ENCODE results near the gene TPO.

TPO gene

DNA sequence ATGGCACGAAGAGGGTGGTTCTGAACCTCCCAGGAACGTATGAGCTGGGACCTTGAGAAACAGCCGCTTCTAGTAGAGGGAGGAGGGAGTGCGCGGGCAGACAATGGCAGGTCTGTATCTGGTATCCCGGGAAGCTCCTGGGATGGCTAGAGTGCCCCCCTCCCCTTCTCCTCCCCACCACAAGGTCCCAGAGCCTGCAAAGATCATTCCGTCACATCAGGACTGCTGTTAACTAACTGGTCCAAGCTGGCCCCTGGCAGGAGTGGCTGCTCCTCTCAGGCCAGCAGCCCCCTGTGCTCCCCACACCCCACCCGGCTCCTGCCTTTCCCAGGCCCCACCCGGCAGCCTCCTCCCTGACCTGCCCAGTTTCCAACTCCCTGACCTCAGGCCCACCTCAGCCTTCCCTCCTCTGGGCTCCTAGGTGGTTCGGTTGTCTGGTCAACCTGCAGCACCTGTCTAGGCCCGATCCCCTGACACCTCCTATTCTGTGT lies 75.0 kb downstream of the TPO start:
- no peak for TF ChIP-seq FOXP2 (optimal IDR thresholded peaks at IDR 0.05; ENCODE audit: borderline replicate concordance, extremely low read depth, extremely low read length, insufficient read depth)

DNA sequence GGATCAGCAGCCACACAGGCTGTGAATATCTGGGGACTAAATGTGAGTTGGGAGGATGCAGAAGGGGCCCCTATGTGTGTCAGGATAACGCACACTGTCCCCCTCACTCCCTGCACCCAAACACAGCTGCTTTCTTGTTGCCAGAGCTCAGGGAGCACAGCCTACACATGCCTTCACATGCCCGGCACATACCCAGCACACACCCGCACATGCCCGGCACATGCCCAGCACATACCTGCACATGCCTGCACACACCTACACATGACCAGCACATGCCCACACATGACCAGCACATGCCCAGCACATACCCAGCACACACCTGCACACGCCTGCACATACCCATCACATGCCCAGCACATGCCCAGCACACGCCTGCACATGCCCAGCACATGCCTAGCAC lies 75.6 kb downstream of the TPO start:
- no peak for TF ChIP-seq SIN3A (IDR thresholded peaks at IDR 0.05; ENCODE audit: borderline replicate concordance, insufficient read depth, low read length)
- TF ChIP-seq, protein P1, sequence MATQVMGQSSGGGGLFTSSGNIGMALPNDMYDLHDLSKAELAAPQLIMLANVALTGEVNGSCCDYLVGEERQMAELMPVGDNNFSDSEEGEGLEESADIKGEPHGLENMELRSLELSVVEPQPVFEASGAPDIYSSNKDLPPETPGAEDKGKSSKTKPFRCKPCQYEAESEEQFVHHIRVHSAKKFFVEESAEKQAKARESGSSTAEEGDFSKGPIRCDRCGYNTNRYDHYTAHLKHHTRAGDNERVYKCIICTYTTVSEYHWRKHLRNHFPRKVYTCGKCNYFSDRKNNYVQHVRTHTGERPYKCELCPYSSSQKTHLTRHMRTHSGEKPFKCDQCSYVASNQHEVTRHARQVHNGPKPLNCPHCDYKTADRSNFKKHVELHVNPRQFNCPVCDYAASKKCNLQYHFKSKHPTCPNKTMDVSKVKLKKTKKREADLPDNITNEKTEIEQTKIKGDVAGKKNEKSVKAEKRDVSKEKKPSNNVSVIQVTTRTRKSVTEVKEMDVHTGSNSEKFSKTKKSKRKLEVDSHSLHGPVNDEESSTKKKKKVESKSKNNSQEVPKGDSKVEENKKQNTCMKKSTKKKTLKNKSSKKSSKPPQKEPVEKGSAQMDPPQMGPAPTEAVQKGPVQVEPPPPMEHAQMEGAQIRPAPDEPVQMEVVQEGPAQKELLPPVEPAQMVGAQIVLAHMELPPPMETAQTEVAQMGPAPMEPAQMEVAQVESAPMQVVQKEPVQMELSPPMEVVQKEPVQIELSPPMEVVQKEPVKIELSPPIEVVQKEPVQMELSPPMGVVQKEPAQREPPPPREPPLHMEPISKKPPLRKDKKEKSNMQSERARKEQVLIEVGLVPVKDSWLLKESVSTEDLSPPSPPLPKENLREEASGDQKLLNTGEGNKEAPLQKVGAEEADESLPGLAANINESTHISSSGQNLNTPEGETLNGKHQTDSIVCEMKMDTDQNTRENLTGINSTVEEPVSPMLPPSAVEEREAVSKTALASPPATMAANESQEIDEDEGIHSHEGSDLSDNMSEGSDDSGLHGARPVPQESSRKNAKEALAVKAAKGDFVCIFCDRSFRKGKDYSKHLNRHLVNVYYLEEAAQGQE (IDR thresholded peaks at IDR 0.05; ENCODE audit: insufficient read depth in 1 of 2, low read depth in 2 of 2, low read length in 2 of 2): no peak
- no peak for TF ChIP-seq TAF1 (IDR thresholded peaks at IDR 0.05; ENCODE audit: borderline replicate concordance, insufficient read depth, low read length)
- TF ChIP-seq FOXP2 (optimal IDR thresholded peaks at IDR 0.05; ENCODE audit: borderline replicate concordance, extremely low read depth, extremely low read length, insufficient read depth): no peak
- TF ChIP-seq POLR2AphosphoS5 (IDR thresholded peaks at IDR 0.05; ENCODE audit: low read depth, low read length): no peak

DNA sequence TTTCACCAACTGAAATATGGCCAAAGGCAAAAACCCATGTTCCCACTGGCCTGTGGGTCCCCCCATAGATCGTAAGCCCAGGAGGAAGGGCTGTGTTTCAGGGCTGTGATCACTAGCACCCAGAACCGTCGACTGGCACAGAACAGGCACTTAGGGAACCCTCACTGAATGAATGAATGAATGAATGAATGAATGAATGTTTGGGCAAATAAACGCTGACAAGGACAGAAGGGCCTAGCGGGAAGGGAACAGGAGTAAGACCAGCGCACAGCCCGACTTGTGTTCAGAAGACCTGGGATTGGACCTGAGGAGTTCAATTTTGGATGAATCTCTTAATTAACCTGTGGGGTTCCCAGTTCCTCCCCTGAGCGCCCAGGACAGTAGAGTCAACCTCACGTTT lies 76.2 kb downstream of the TPO start:
- no peak for TF ChIP-seq POLR2AphosphoS5 (IDR thresholded peaks at IDR 0.05; ENCODE audit: low read depth, low read length)
- TF ChIP-seq FOXP2 (optimal IDR thresholded peaks at IDR 0.05; ENCODE audit: borderline replicate concordance, extremely low read depth, extremely low read length, insufficient read depth): no peak
- TF ChIP-seq TAF1 (IDR thresholded peaks at IDR 0.05; ENCODE audit: borderline replicate concordance, insufficient read depth, low read length): no peak
- no peak for TF ChIP-seq SIN3A (IDR thresholded peaks at IDR 0.05; ENCODE audit: borderline replicate concordance, insufficient read depth, low read length)
- TF ChIP-seq, protein P1 (IDR thresholded peaks at IDR 0.05; ENCODE audit: insufficient read depth in 1 of 2, low read depth in 2 of 2, low read length in 2 of 2): no peak

DNA sequence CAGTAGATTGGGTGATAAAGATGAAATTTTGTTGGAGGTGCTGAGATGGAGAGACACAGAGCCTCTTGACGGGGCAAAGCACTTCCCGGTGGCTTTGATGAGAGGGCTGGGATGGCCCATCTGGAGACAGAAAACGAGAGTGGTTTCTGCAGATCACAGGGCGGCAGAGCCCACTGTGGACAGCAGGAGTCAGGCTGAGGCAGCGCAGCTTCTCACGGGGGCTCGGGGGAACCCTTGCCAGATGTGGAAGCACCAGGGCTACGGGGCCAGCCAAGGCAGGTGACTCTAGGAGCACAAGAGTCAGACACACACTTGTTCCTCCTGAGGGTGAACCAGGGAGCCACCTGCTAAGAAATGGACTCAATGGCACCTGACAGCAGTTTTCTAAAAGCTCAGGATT lies 78.5 kb downstream of the TPO start:
- no peak for TF ChIP-seq SIN3A (IDR thresholded peaks at IDR 0.05; ENCODE audit: borderline replicate concordance, insufficient read depth, low read length)
- no peak for TF ChIP-seq TAF1 (IDR thresholded peaks at IDR 0.05; ENCODE audit: borderline replicate concordance, insufficient read depth, low read length)

DNA sequence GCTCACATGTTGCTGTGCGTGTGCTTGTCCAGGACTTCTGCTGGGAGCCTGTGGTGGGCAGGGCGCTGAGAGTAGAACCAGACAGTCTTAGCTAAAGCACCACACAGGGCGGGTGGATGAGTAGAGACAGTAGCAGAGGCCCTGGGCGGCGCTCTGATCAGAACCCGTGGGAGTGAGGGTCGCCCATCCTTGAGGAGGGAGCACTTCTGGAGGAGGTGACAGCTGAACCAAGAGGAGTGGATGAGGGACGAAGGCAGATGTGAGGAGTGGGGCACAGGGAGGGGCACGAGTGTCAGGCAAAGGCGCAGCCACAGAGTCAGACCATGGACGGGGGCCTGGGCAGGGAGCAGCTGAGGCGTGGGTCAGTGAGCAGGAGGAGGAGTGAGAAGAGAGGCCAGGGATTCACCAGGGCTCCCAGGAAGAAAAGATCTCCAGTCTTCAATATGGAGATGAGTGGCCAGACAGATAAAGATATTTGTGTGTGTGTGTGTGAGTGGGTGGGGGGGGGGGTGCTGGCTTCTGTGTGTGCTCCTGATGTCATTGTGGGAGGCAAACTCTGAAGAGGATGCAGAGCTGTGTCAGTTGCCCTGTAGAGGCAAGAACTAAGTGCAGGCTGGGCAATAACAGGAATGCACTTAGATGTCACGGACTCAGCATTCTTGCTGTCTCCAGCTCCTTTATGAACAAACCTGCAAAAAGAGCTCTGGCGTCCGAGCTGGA lies 79.6 kb downstream of the TPO start:
- no peak for TF ChIP-seq TAF1 (IDR thresholded peaks at IDR 0.05; ENCODE audit: borderline replicate concordance, insufficient read depth, low read length)
- no peak for TF ChIP-seq FOXP2 (optimal IDR thresholded peaks at IDR 0.05; ENCODE audit: borderline replicate concordance, extremely low read depth, extremely low read length, insufficient read depth)
- TF ChIP-seq, protein P1 (IDR thresholded peaks at IDR 0.05; ENCODE audit: insufficient read depth in 1 of 2, low read depth in 2 of 2, low read length in 2 of 2): no peak
- TF ChIP-seq SIN3A (IDR thresholded peaks at IDR 0.05; ENCODE audit: borderline replicate concordance, insufficient read depth, low read length): no peak
- TF ChIP-seq POLR2AphosphoS5 (IDR thresholded peaks at IDR 0.05; ENCODE audit: low read depth, low read length): no peak

DNA sequence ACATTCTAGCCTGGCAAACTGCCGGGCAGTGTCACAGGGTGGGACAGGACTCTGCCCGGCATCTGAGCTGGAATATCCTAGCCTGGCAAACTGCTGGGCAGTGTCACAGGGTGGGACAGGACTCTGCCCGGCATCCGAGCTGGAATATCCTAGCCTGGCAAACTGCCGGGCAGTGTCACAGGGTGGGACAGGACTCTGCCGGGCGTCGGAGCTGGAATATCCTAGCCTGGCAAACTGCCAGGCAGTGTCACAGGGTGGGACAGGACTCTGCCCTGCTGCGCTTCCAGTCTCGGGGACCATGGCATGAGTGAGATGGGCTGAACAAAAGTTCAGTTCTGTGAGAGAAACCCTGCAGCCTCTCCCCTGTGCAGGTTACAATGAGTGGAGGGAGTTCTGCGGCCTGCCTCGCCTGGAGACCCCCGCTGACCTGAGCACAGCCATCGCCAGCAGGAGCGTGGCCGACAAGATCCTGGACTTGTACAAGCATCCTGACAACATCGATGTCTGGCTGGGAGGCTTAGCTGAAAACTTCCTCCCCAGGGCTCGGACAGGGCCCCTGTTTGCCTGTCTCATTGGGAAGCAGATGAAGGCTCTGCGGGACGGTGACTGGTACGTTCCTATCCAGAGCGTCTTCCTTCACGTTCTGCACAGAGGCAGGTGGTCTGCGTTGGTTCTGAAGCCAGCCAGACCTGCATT lies 80.3 kb downstream of the TPO start:
- TF ChIP-seq, protein P1 (IDR thresholded peaks at IDR 0.05; ENCODE audit: insufficient read depth in 1 of 2, low read depth in 2 of 2, low read length in 2 of 2): no peak
- TF ChIP-seq FOXP2 (optimal IDR thresholded peaks at IDR 0.05; ENCODE audit: borderline replicate concordance, extremely low read depth, extremely low read length, insufficient read depth): no peak
- no peak for TF ChIP-seq SIN3A (IDR thresholded peaks at IDR 0.05; ENCODE audit: borderline replicate concordance, insufficient read depth, low read length)
- TF ChIP-seq POLR2AphosphoS5 (IDR thresholded peaks at IDR 0.05; ENCODE audit: low read depth, low read length): no peak
- no peak for TF ChIP-seq TAF1 (IDR thresholded peaks at IDR 0.05; ENCODE audit: borderline replicate concordance, insufficient read depth, low read length)

Measured in PFSK-1 (cell line).